Measurements from ENCODE around the gene NCOA7.
"Not testable (repeated sequence)": the region's sequence is repeated elsewhere in the genome, so short reads cannot be mapped to it uniquely, and the experiment has no call there.

DNA sequence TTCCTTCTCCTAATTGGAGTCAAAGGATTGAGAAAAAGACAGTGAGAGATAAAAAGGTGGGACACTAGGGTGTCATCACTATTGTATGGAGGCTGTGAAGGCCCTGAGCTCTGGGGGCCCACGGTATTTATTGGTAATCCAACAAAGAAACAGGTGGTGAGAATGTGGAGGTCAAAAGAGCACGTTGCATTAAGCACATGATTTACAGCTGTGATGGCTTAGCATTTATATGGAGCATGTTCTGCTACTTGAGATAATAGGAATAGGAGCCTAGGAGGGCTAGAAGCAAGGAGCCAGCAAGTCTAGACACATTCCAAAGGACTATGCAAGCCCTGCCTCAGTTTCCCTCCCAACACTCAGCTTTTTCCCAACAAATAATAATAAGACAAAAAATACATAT is 121.7 kb downstream of the NCOA7 start:
- TF ChIP-seq, protein P1, sequence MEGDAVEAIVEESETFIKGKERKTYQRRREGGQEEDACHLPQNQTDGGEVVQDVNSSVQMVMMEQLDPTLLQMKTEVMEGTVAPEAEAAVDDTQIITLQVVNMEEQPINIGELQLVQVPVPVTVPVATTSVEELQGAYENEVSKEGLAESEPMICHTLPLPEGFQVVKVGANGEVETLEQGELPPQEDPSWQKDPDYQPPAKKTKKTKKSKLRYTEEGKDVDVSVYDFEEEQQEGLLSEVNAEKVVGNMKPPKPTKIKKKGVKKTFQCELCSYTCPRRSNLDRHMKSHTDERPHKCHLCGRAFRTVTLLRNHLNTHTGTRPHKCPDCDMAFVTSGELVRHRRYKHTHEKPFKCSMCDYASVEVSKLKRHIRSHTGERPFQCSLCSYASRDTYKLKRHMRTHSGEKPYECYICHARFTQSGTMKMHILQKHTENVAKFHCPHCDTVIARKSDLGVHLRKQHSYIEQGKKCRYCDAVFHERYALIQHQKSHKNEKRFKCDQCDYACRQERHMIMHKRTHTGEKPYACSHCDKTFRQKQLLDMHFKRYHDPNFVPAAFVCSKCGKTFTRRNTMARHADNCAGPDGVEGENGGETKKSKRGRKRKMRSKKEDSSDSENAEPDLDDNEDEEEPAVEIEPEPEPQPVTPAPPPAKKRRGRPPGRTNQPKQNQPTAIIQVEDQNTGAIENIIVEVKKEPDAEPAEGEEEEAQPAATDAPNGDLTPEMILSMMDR (conservative IDR thresholded peaks at IDR 0.05): not testable (repeated sequence)
- TF ChIP-seq EZH2 (IDR thresholded peaks at IDR 0.05; ENCODE audit: low read depth): not testable (repeated sequence)

Measured in PC-9 (cell line).